Activated naive CD4-positive, alpha-beta T cell treated with anti-CD3 and anti-CD28 coated beads, Interleukin-2, amount 50 U/mL, for 16 hours (primary cell): ENCODE measurements around the gene DDX41.
"Not testable (repeated sequence)": the region's sequence is repeated elsewhere in the genome, so short reads cannot be mapped to it uniquely, and the experiment has no call there.

Source experiments
- DNase-seq: peaks from one replicate; pipeline ENCODE4 v3.0.0-alpha.2; 2020

DDX41 gene

GRCh38 chr5:177516601-177517568 is at the start of gene DDX41:
TSS of gene DDX41 (minus strand) at chr5:177516961. CDS start at chr5:177516945, 16 bp downstream.
- peak; percentile 96 for DNase-seq

- DNase-seq, result no peak
Observed at GRCh38 chr5:177565046-177565445, 48.3 kb upstream of the DDX41 start.

GRCh38 chr5:177559446-177559941 is 42.7 kb upstream of the DDX41 start:
- not testable (repeated sequence) for DNase-seq

GRCh38 chr5:177557796-177558195 is 41.0 kb upstream of the DDX41 start:
- no peak for DNase-seq

- DNase-seq, result no peak
Observed at GRCh38 chr5:177557041-177557647, 40.4 kb upstream of the DDX41 start.

GRCh38 chr5:177555665-177556064 is 38.9 kb upstream of the DDX41 start:
- DNase-seq, result no peak

- DNase-seq, result no peak
Observed at GRCh38 chr5:177555228-177555627, 38.5 kb upstream of the DDX41 start.

- peak; percentile 96 for DNase-seq
Observed at GRCh38 chr5:177554474-177555111, 37.8 kb upstream of the DDX41 start, which contains the start of gene FAM193B. TSS of gene FAM193B (minus strand) at chr5:177554563. CDS start at chr5:177554458, 105 bp downstream.

GRCh38 chr5:177553671-177554429 is 37.1 kb upstream of the DDX41 start:
- peak; percentile 51 for DNase-seq

GRCh38 chr5:177552839-177553455 is 36.2 kb upstream of the DDX41 start:
- DNase-seq, result no peak

GRCh38 chr5:177550122-177550521 is 33.4 kb upstream of the DDX41 start:
- no peak for DNase-seq

- DNase-seq, result no peak
Observed at GRCh38 chr5:177548495-177548894, 31.7 kb upstream of the DDX41 start.

- DNase-seq, result no peak
Observed at GRCh38 chr5:177547736-177548135, 31.0 kb upstream of the DDX41 start.

- DNase-seq, result no peak
Observed at GRCh38 chr5:177546258-177546741, 29.5 kb upstream of the DDX41 start.

- no peak for DNase-seq
Observed at GRCh38 chr5:177545487-177546257, 28.9 kb upstream of the DDX41 start.

GRCh38 chr5:177542816-177543465 is 26.2 kb upstream of the DDX41 start:
- DNase-seq, result no peak

GRCh38 chr5:177540438-177540837 is 23.7 kb upstream of the DDX41 start:
- no peak for DNase-seq

- DNase-seq, result no peak
Observed at GRCh38 chr5:177539411-177539810, 22.6 kb upstream of the DDX41 start.

GRCh38 chr5:177538876-177539275 is 22.1 kb upstream of the DDX41 start:
- no peak for DNase-seq
